A549 (cell line): ENCODE data around the gene NTM. TPM values are rescaled to one million over a fixed set of nuclear protein-coding genes. Genes with fewer than 3 reads are reported as not detected.

ENCODE experiments used
- ATAC-seq, 2 experiments: fragments of 200-7000 bp in 1 of 2; fragments of >200 bp in 1 of 2; cut with Nextera tagmentation in 1 of 2; cut with Tn5 transposase in 1 of 2; 3 replicates each; pipeline versions ENCODE4 v1.8.0 to v1.9.1; 2018 to 2020; ENCODE audit warnings: mild to moderate bottlenecking in 1 of 2, moderate library complexity in 1 of 2
- CTCF ChIA-PET: fragments of 300-600 bp; sonication (Branson Sonifier 250); formaldehyde crosslinking; extraction: SDS; loops from one replicate; lab custom pipeline; 2021; ENCODE audit warnings: antibody characterized with exemption, inconsistent platforms; lab: Yijun Ruan, JAX
- POLR2A ChIA-PET: fragments of 350-600 bp; formaldehyde crosslinking; extraction: SDS; loops from one replicate; lab custom pipeline; 2021; ENCODE audit warnings: antibody characterized with exemption, inconsistent platforms; lab: Yijun Ruan, JAX
- DNase-seq, 2 experiments: peaks; one replicate each; pipeline versions ENCODE4 v3.0.0 to v3.0.0-alpha.2; 2011 to 2016; ENCODE audit warnings: low read depth in 1 of 2, low spot score in 1 of 2
- FAIRE-seq: peaks from 2 replicates; lab custom pipeline; 2011; peaks lifted over from hg19 to GRCh38; lab: Jason Lieb, UNC
- H3K27ac ChIP-seq, 2 experiments: fragments of >200 bp; sonication (Bioruptor Twin); formaldehyde crosslinking; 3 replicates each; pipeline ENCODE4 v1.5.1; 2016 to 2017
- H3K4me1 ChIP-seq: fragments of >200 bp; sonication (Bioruptor Twin); formaldehyde crosslinking; 3 replicates; pipeline ENCODE4 v1.6.1; 2016
- H3K4me2 ChIP-seq: fragments of >200 bp; sonication (Bioruptor Twin); formaldehyde crosslinking; 3 replicates; pipeline ENCODE4 v1.6.1; 2016
- H3K4me3 ChIP-seq: fragments of >200 bp; sonication (Bioruptor Twin); formaldehyde crosslinking; 3 replicates; pipeline ENCODE4 v1.5.1; 2016
- H3K9me3 ChIP-seq: fragments of >200 bp; sonication (Bioruptor Twin); formaldehyde crosslinking; 3 replicates; pipeline ENCODE4 v1.6.1; 2016
- CBX8 ChIP-seq: fragments of 200-600 bp; sonication (generic); IDR thresholded peaks from 2 replicates; pipeline ENCODE4 v1.6.1; 2016
- CHD2 ChIP-seq: fragments of 150-350 bp; IDR thresholded peaks from 2 replicates; pipeline ENCODE4 v1.6.1; 2014; ENCODE audit warnings: low read length; ENCODE audit not compliant: partially characterized antibody
- HDAC2 ChIP-seq: fragments of 200-600 bp; sonication (generic); IDR thresholded peaks from 2 replicates; pipeline ENCODE4 v1.6.1; 2016
- HOXB13 ChIP-seq: fragments of 250-450 bp; sonication (Bioruptor Pico); IDR thresholded peaks from 2 replicates; pipeline ENCODE4 v1.5.0; 2020; ENCODE audit warnings: low read depth, mild to moderate bottlenecking, moderate library complexity
- HOXB5 ChIP-seq: fragments of 250-450 bp; sonication (Bioruptor Pico); IDR thresholded peaks from 2 replicates; pipeline ENCODE4 v1.5.0; 2020; ENCODE audit warnings: mild to moderate bottlenecking, moderate library complexity
- JUN ChIP-seq, 2 experiments: fragments of >200 bp; sonication (Bioruptor Twin); formaldehyde crosslinking; IDR thresholded peaks; 2 replicates in 1 of 2; 3 replicates in 1 of 2; pipeline ENCODE4 v1.6.1; 2016 to 2017
- JUNB ChIP-seq: fragments of >200 bp; sonication (Bioruptor Twin); formaldehyde crosslinking; IDR thresholded peaks from 2 replicates; pipeline ENCODE4 v1.6.1; 2016
- KDM1A ChIP-seq: fragments of 200-600 bp; sonication (generic); IDR thresholded peaks from 2 replicates; pipeline ENCODE4 v1.6.1; 2016; ENCODE audit warnings: low read depth, mild to moderate bottlenecking
- NPAS2 ChIP-seq: fragments of 250-450 bp; sonication (Bioruptor Pico); IDR thresholded peaks from 2 replicates; pipeline ENCODE4 v1.8.0; 2022; ENCODE audit warnings: mild to moderate bottlenecking, moderate library complexity, borderline replicate concordance
- PHF8 ChIP-seq: fragments of 200-600 bp; sonication (generic); IDR thresholded peaks from 2 replicates; pipeline ENCODE4 v1.6.1; 2016; ENCODE audit warnings: low read depth, mild to moderate bottlenecking, antibody characterized with exemption, moderate library complexity, borderline replicate concordance
- RAD21 ChIP-seq, 2 experiments: fragments of >200 bp in 1 of 2; sonication (Bioruptor Twin) in 1 of 2; formaldehyde crosslinking in 1 of 2; IDR thresholded peaks in 1 of 2; conservative IDR thresholded peaks in 1 of 2; 2 replicates in 1 of 2; 3 replicates in 1 of 2; pipeline ENCODE4 v1.6.1; 2012 to 2018; ENCODE audit warnings: inconsistent platforms in 1 of 2
- RCOR1 ChIP-seq: fragments of 150-350 bp; IDR thresholded peaks from 2 replicates; pipeline ENCODE4 v1.6.1; 2014; ENCODE audit warnings: antibody characterized with exemption, low read length, low read depth
- RFX5 ChIP-seq: fragments of 450-650 bp; IDR thresholded peaks from 2 replicates; pipeline ENCODE4 v1.7.1; 2014; ENCODE audit warnings: antibody characterized with exemption, mild to moderate bottlenecking, moderate library complexity
- RNF2 ChIP-seq: fragments of 200-600 bp; sonication (generic); IDR thresholded peaks from 2 replicates; pipeline ENCODE4 v1.6.1; 2016; ENCODE audit warnings: low read depth, mild to moderate bottlenecking, antibody characterized with exemption, moderate library complexity, borderline replicate concordance
- SMC3 ChIP-seq: fragments of >200 bp; sonication (Bioruptor Twin); formaldehyde crosslinking; IDR thresholded peaks from 3 replicates; pipeline ENCODE4 v1.6.1; 2018; ENCODE audit warnings: inconsistent platforms
- TP53 ChIP-seq: fragments of 250-450 bp; sonication (Bioruptor Pico); IDR thresholded peaks from 2 replicates; pipeline ENCODE4 v1.5.0; 2021; ENCODE audit warnings: mild to moderate bottlenecking, moderate library complexity
- ZC3H11A ChIP-seq: fragments of 450-650 bp; IDR thresholded peaks from 2 replicates; pipeline ENCODE4 v1.6.1; 2014; ENCODE audit warnings: antibody characterized with exemption, mild to moderate bottlenecking
- ZFP36 ChIP-seq: fragments of 450-650 bp; IDR thresholded peaks from 2 replicates; pipeline ENCODE4 v1.6.1; 2014; ENCODE audit warnings: borderline replicate concordance; ENCODE audit not compliant: partially characterized antibody
- ZNF302 ChIP-seq: fragments of 250-450 bp; sonication (Bioruptor Pico); IDR thresholded peaks from 2 replicates; pipeline ENCODE4 v1.9.0; 2021; ENCODE audit warnings: inconsistent platforms, mild to moderate bottlenecking, moderate library complexity
- WGBS: methylation state at CpG from one replicate; pipeline ENCODE4 v1.1.6; 2017; ENCODE audit errors: missing lambda C conversion rate; 5-methylcytosine and 5-hydroxymethylcytosine counted together
- polyA plus RNA-seq, 4 experiments: library from polyadenylated mRNA; depleted of rRNA in 3 of 4; stranded (reverse); fragments of >200 nt; fragmentation: RNase III in 1 of 4; extraction: RNeasy Plus Mini Kit Qiagen cat#74134 plus additional on column Dnase treatment in 1 of 4; gene quantifications; 2 replicates in 3 of 4; 3 replicates in 1 of 4; pipeline ENCODE4 v1.2.3, GENCODE V29; 2011 to 2017
- TF ChIP-seq, protein P1 (sequence below): fragments of 150-350 bp; IDR thresholded peaks from 2 replicates; pipeline ENCODE4 v1.6.1; 2014; ENCODE audit warnings: low read depth, mild to moderate bottlenecking, low read length
- TF ChIP-seq, protein P2 (sequence below): IDR thresholded peaks from 2 replicates; pipeline ENCODE4 v1.6.1; 2012
- TF ChIP-seq, protein P3 (sequence below): IDR thresholded peaks from 2 replicates; pipeline ENCODE4 v1.6.1; 2012
- TF ChIP-seq, protein P4 (sequence below): fragments of 250-450 bp; sonication (Bioruptor Pico); IDR thresholded peaks from 2 replicates; pipeline ENCODE4 v1.5.0; 2020; ENCODE audit warnings: low read depth, mild to moderate bottlenecking, moderate library complexity

The NTM gene
- polyA plus RNA-seq, 2 of the 4 experiments (the other 2 are of a cell fraction), result not detected

DNA sequence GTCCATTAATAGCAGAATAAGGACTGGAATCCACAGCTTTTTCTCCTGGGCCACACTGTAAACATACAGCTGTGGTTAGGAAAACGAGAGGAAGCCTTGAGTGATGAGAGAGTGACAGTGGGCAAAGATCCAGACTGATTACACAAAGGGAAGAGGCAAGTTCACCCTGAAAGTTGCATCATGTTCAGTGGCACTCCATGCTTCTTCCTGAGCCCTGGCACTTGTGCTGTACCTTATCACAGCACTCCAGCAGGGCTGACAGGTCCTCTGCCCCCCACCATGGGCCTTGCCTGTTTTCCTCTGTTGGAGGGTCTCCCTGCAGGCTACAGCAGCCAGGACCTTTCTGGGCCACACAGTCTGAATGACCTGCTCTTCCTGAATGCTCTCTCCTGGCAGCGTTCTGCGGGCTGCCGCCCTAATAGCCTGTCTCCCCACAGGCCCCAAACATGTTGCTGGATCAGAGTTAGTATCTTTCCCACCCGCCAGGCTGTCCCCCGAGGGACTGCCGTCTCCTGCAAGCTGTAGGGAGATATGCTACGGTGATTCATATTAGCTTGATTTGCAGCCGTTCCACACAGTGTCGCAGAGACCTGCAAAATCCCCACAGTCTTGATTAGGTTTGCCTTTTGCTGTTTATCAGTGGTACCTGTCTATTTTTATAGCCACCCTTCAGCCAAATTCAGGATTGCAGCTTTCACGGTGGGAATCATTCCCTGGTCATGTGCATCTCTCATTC is 60.2 kb downstream of the NTM start:
- FAIRE-seq, result no peak
- ATAC-seq, result no peak
- POLR2A ChIA-PET, result no interaction called here

DNA sequence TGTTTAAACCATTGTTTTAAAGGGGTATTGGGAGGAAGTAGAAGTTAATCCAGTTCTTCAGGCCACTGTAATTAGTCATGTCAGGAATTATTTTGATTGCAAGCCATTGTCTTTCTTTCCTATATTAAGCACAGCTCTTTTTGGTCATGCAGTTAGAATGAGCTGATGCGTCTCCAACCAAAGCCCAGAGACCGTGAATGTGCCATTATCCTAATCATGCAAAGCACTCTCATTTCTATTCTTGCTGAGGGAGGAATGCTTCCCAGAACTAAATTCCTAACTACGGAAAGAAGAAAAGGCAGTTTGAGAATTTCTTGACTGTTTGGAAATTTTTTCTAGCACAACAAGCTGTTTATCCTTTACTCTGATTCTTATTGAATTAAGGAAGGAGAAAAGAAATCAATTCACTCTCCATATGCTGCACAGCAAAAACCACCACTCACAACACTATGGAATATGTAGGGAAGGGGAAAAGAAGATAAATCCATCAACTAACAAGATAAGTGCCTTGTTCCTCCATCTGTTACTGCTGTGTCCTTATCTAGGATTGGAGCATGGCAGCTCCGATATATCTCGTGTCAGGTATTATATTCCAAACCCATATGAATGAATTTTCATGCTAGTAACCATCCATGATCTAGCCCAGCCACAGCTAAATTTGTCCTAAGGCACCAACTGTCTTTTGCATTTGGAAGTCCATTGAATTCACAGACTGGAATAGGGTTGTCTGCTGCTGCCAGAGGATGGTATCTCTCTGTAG is 70.8 kb downstream of the NTM start:
- ChIA-PET CTCF (no interaction called here), POLR2A (no interaction called here)
- no peak for DNase-seq
- TF ChIP-seq RAD21 (conservative IDR thresholded peaks at IDR 0.05 in 1 of 2, IDR thresholded peaks at IDR 0.05 in 1 of 2), result no peak
- no peak for TF ChIP-seq RFX5
- TF ChIP-seq, protein P1, sequence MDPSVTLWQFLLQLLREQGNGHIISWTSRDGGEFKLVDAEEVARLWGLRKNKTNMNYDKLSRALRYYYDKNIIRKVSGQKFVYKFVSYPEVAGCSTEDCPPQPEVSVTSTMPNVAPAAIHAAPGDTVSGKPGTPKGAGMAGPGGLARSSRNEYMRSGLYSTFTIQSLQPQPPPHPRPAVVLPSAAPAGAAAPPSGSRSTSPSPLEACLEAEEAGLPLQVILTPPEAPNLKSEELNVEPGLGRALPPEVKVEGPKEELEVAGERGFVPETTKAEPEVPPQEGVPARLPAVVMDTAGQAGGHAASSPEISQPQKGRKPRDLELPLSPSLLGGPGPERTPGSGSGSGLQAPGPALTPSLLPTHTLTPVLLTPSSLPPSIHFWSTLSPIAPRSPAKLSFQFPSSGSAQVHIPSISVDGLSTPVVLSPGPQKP, result no peak
- TF ChIP-seq ZFP36, result no peak
- no peak for TF ChIP-seq RNF2
- no peak for TF ChIP-seq CBX8
- TF ChIP-seq NPAS2 (CRISPR knock-in tag), result no peak
- no peak for TF ChIP-seq TP53 (CRISPR knock-in tag)
- TF ChIP-seq CHD2, result no peak
- TF ChIP-seq HOXB13 (CRISPR knock-in tag), result no peak
- no peak for TF ChIP-seq HDAC2
- TF ChIP-seq, protein P2, sequence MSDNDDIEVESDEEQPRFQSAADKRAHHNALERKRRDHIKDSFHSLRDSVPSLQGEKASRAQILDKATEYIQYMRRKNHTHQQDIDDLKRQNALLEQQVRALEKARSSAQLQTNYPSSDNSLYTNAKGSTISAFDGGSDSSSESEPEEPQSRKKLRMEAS, result no peak
- TF ChIP-seq PHF8, result no peak
- no peak for TF ChIP-seq KDM1A
- TF ChIP-seq ZC3H11A, result no peak
- TF ChIP-seq, protein P3, sequence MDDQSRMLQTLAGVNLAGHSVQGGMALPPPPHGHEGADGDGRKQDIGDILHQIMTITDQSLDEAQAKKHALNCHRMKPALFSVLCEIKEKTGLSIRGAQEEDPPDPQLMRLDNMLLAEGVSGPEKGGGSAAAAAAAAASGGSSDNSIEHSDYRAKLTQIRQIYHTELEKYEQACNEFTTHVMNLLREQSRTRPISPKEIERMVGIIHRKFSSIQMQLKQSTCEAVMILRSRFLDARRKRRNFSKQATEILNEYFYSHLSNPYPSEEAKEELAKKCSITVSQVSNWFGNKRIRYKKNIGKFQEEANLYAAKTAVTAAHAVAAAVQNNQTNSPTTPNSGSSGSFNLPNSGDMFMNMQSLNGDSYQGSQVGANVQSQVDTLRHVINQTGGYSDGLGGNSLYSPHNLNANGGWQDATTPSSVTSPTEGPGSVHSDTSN, result no peak
- TF ChIP-seq JUN (IDR thresholded peaks at IDR 0.05), result no peak
- TF ChIP-seq JUNB, result no peak
- H3K4me1 ChIP-seq, result no peaks in the 10 kb centered on the region
- ATAC-seq, result no peak
- no peak overlapping the region for H3K4me2 ChIP-seq
- H3K4me3 ChIP-seq, result no peak overlapping the region
- no peaks in the 10 kb centered on the region for H3K9me3 ChIP-seq
- 38% methylated on average over 5 of the region's 5 CpGs for WGBS
- no peak for FAIRE-seq
- H3K27ac ChIP-seq, result no peak overlapping the region

More for the DNA sequence above, 60.2 kb downstream of the NTM start:
- Histone ChIP-seq H3K4me3 (no peak overlapping the region), H3K4me1 (no peaks in the 10 kb centered on the region), H3K9me3 (no peaks in the 10 kb centered on the region), H3K27ac (no peak overlapping the region), H3K4me2 (no peak overlapping the region)
- no peak for TF ChIP-seq HOXB5 (CRISPR knock-in tag)
- TF ChIP-seq, protein P4, sequence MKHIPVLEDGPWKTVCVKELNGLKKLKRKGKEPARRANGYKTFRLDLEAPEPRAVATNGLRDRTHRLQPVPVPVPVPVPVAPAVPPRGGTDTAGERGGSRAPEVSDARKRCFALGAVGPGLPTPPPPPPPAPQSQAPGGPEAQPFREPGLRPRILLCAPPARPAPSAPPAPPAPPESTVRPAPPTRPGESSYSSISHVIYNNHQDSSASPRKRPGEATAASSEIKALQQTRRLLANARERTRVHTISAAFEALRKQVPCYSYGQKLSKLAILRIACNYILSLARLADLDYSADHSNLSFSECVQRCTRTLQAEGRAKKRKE (CRISPR knock-in tag), result no peak
- no peak for TF ChIP-seq RCOR1
- no peak for TF ChIP-seq JUNB
- TF ChIP-seq ZNF302, result no peak
- TF ChIP-seq PHF8, result no peak
- TF ChIP-seq, protein P1, result no peak
- TF ChIP-seq SMC3, result no peak
- no peak for TF ChIP-seq JUN (IDR thresholded peaks at IDR 0.05)
- DNase-seq, result no peak
- WGBS, result 34% methylated on average over 8 of the region's 11 CpGs
- CTCF ChIA-PET, result interaction anchor here (0.7 kb wide), 1 partner anchor 960 kb away, joined by 3 read pairs; no protein-coding TSS in a partner anchor
